IMR-90 (cell line): Measurements from ENCODE around the gene FAH. TPM values are rescaled to one million over a fixed set of nuclear protein-coding genes. Genes with fewer than 3 reads are reported as not detected.

ENCODE experiments used
- ATAC-seq: fragments of 200-7000 bp; cut with Tn5 transposase; 2 replicates; pipeline ENCODE4 v1.9.1; 2020; ENCODE audit warnings: low read depth, mild to moderate bottlenecking, moderate library complexity
- BruUV-seq: library from RNA; stranded (reverse); fragments of 400-500 nt; replicated peaks from 2 replicates; lab custom pipeline; 2021; lab: Mats Ljungman, UMichigan
- CTCF ChIA-PET: fragments of 300-600 bp; formaldehyde crosslinking; extraction: SDS; loops from one replicate; lab custom pipeline; 2021; ENCODE audit warnings: antibody characterized with exemption; lab: Yijun Ruan, JAX
- POLR2A ChIA-PET: fragments of 300-600 bp; sonication (Branson Sonifier 250); formaldehyde crosslinking; loops from one replicate; lab custom pipeline; 2022; ENCODE audit warnings: antibody characterized with exemption; ENCODE audit not compliant: unreplicated experiment; lab: Charles Lee
- DNase-seq: peaks from one replicate; pipeline ENCODE4 v3.0.0; 2013
- H2AFZ ChIP-seq: replicated peaks from 2 replicates; pipeline ENCODE3; 2013; ENCODE audit warnings: low read length, mild to moderate bottlenecking; ENCODE audit not compliant: poor library complexity
- H2AK5ac ChIP-seq: 2 replicates; pipeline ENCODE4 v1.6.1; 2013; ENCODE audit warnings: low read depth, low read length, inconsistent platforms
- H2AK9ac ChIP-seq: replicated peaks from 2 replicates; pipeline ENCODE3; 2013; ENCODE audit warnings: mild to moderate bottlenecking, low read depth, low read length, moderate library complexity; ENCODE audit not compliant: poor library complexity
- H2BK120ac ChIP-seq: 2 replicates; pipeline ENCODE4 v1.6.1; 2013; ENCODE audit warnings: low read depth, low read length, inconsistent platforms
- H2BK15ac ChIP-seq: 3 replicates; pipeline ENCODE4 v1.6.1; 2013; ENCODE audit warnings: low read depth, low read length, inconsistent platforms
- H2BK20ac ChIP-seq: 2 replicates; pipeline ENCODE4 v1.6.1; 2013; ENCODE audit warnings: low read depth, mild to moderate bottlenecking, inconsistent platforms, low read length, moderate library complexity
- H2BK5ac ChIP-seq: 2 replicates; pipeline ENCODE4 v1.6.1; 2013; ENCODE audit warnings: mild to moderate bottlenecking, low read depth, low read length, inconsistent platforms; ENCODE audit not compliant: poor library complexity, severe bottlenecking
- H3K14ac ChIP-seq: replicated peaks from 2 replicates; pipeline ENCODE4 v1.6.1; 2013; ENCODE audit warnings: low read depth, low read length, inconsistent platforms
- H3K18ac ChIP-seq: 2 replicates; pipeline ENCODE4 v1.6.1; 2013; ENCODE audit warnings: low read depth, low read length, control low read depth
- H3K23ac ChIP-seq: 2 replicates; pipeline ENCODE4 v1.6.1; 2013; ENCODE audit warnings: low read depth, low read length, inconsistent platforms
- H3K27ac ChIP-seq: 2 replicates; pipeline ENCODE4 v1.5.1; 2013; ENCODE audit warnings: mild to moderate bottlenecking, control low read depth, low read length; ENCODE audit not compliant: insufficient read depth
- H3K27me3 ChIP-seq: 2 replicates; pipeline ENCODE4 v1.6.1; 2013; ENCODE audit warnings: low read length; ENCODE audit not compliant: control insufficient read depth, insufficient read depth
- H3K36me3 ChIP-seq: 2 replicates; pipeline ENCODE4 v1.6.1; 2013; ENCODE audit warnings: low read length, mixed read lengths; ENCODE audit not compliant: control insufficient read depth, insufficient read depth
- H3K4ac ChIP-seq: 2 replicates; pipeline ENCODE4 v1.6.1; 2013; ENCODE audit warnings: low read depth, low read length, inconsistent platforms
- H3K4me1 ChIP-seq: 2 replicates; pipeline ENCODE4 v1.6.1; 2013; ENCODE audit warnings: low read length, mixed read lengths; ENCODE audit not compliant: control insufficient read depth, insufficient read depth
- H3K4me2 ChIP-seq: 2 replicates; pipeline ENCODE4 v1.6.1; 2013; ENCODE audit warnings: low read depth, mild to moderate bottlenecking, control low read depth, low read length, moderate library complexity
- H3K4me3 ChIP-seq: 2 replicates; pipeline ENCODE4 v1.5.1; 2013; ENCODE audit warnings: low read depth, mild to moderate bottlenecking, control low read depth, low read length, moderate library complexity; ENCODE audit not compliant: insufficient read depth
- H3K56ac ChIP-seq: 2 replicates; pipeline ENCODE4 v1.6.1; 2013; ENCODE audit warnings: low read length, inconsistent platforms; ENCODE audit not compliant: insufficient read depth; ENCODE audit errors: extremely low read depth
- H3K79me1 ChIP-seq, 2 experiments: 2 replicates each; pipeline ENCODE4 v1.6.1; 2013; ENCODE audit warnings: low read length in 2 of 2, inconsistent platforms in 1 of 2, low read depth in 1 of 2
- H3K9ac ChIP-seq: 2 replicates; pipeline ENCODE4 v1.6.1; 2013; ENCODE audit warnings: low read depth, low read length, control low read depth
- H3K9me1 ChIP-seq: 2 replicates; pipeline ENCODE4 v1.6.1; 2013; ENCODE audit warnings: low read length, inconsistent platforms; ENCODE audit not compliant: insufficient read depth
- H3K9me3 ChIP-seq: 2 replicates; pipeline ENCODE4 v1.6.1; 2013; ENCODE audit warnings: low read length; ENCODE audit not compliant: control insufficient read depth, insufficient read depth
- H4K20me1 ChIP-seq: 2 replicates; pipeline ENCODE4 v1.6.1; 2013; ENCODE audit warnings: low read length, inconsistent platforms; ENCODE audit not compliant: insufficient read depth
- H4K5ac ChIP-seq: 2 replicates; pipeline ENCODE4 v1.6.1; 2013; ENCODE audit warnings: mild to moderate bottlenecking, low read depth, low read length, control low read depth
- H4K8ac ChIP-seq, 2 experiments: 2 replicates each; pipeline ENCODE4 v1.6.1; 2013; ENCODE audit warnings: low read depth in 2 of 2, low read length in 2 of 2, control low read depth in 1 of 2, inconsistent platforms in 1 of 2
- H4K91ac ChIP-seq: 2 replicates; pipeline ENCODE4 v1.6.1; 2013; ENCODE audit warnings: low read depth, low read length, inconsistent platforms; ENCODE audit not compliant: insufficient read depth
- CEBPB ChIP-seq: IDR thresholded peaks from 2 replicates; pipeline ENCODE4 v1.6.1; 2012; ENCODE audit warnings: low read depth, low read length, improper control_type of control experiment
- CTCF ChIP-seq: conservative IDR thresholded peaks from 2 replicates; pipeline ENCODE4 v1.5.1; 2012; ENCODE audit warnings: mild to moderate bottlenecking, low read depth, low read length, improper control_type of control experiment
- MAZ ChIP-seq: IDR thresholded peaks from 2 replicates; pipeline ENCODE4 v1.6.1; 2012; ENCODE audit warnings: low read depth, mild to moderate bottlenecking, low read length, improper control_type of control experiment, moderate library complexity, borderline replicate concordance
- POLR2A ChIP-seq: IDR thresholded peaks from 2 replicates; pipeline ENCODE4 v1.6.1; 2012; ENCODE audit warnings: mild to moderate bottlenecking, low read depth, low read length
- RAD21 ChIP-seq: IDR thresholded peaks from 2 replicates; pipeline ENCODE4 v1.6.1; 2012; ENCODE audit warnings: low read length, improper control_type of control experiment
- SMC3 ChIP-seq: fragments of 150-350 bp; IDR thresholded peaks from 2 replicates; pipeline ENCODE4 v1.6.1; 2016; ENCODE audit warnings: low read depth, mild to moderate bottlenecking, antibody characterized with exemption, low read length, moderate library complexity
- WGBS, 2 experiments: methylation state at CpG; one replicate each; pipeline versions ENCODE4 v1.1.5 to v1.1.7; 2013; ENCODE audit warnings: missing lambda C conversion rate in 2 of 2; ENCODE audit not compliant: insufficient read length in 1 of 2; ENCODE audit errors: extremely low coverage in 2 of 2; 5-methylcytosine and 5-hydroxymethylcytosine counted together
- dilution Hi-C: fragments of 300-500 bp; cut with HindIII; formaldehyde crosslinking; loops from one replicate; pipeline ENCODE4 v1.14.3; 2018; ENCODE audit warnings: low sequenced_read_pairs; ENCODE audit not compliant: unreplicated experiment
- in situ Hi-C: fragments of 300-500 bp; cut with MboI; formaldehyde crosslinking; loops from 3 replicates; pipeline ENCODE4 v1.14.3; 2019; ENCODE audit warnings: low sequenced_read_pairs, inconsistent platforms, mixed read lengths
- intact Hi-C: fragments of 100-400 bp; cut with micrococcal nuclease; formaldehyde crosslinking; loops from 2 replicates; pipeline ENCODE4 v1.10.0; 2022
- polyA plus RNA-seq, 3 experiments: library from polyadenylated mRNA; depleted of rRNA; stranded (reverse); fragments of >200 nt; gene quantifications; 2 replicates each; pipeline ENCODE4 v1.2.3, GENCODE V29; 2012; ENCODE audit warnings: low replicate concordance in 1 of 3
- total RNA-seq: library from RNA; depleted of rRNA; stranded (reverse); fragments of >200 nt; gene quantifications from 2 replicates; pipeline ENCODE4 v1.2.3, GENCODE V29; 2012

The FAH gene
- total and polyA plus RNA-seq, 2 of the 4 experiments (the other 2 are of a cell fraction) = 43.1 to 48.6 TPM

- dilution Hi-C loops = no loop called here
- POLR2A ChIA-PET = no interaction called here
Observed at GRCh38 chr15:80173022-80173759, 20.4 kb downstream of the FAH start.

More at GRCh38 chr15:80173022-80173759, 20.4 kb downstream of the FAH start:
- no peak overlapping the region for H4K5ac ChIP-seq
- peak overlapping the region; percentile 26 for H2AFZ ChIP-seq
- no TSS peak for BruUV-seq
- DNase-seq (peak; percentile 52), ATAC-seq (peak; percentile 59)
- no peak overlapping the region for H2AK9ac ChIP-seq
- H2BK20ac ChIP-seq = no peak overlapping the region
- H3K4me3 ChIP-seq = no peak overlapping the region
- no peaks in the 10 kb centered on the region for H3K27me3 ChIP-seq
- H3K4me1 ChIP-seq = peaks cover 12% of the 10 kb centered on the region
- WGBS, 2 experiments = 88% methylated on average over 7 of the region's 10 CpGs; no CpG with 5 or more reads in 1 of the 2 experiments
- H3K23ac ChIP-seq = no peak overlapping the region
- TF ChIP-seq CTCF = peak; percentile 75
- peak; percentile 95 for TF ChIP-seq CEBPB
- no peak for TF ChIP-seq MAZ
- peak; percentile 69 for TF ChIP-seq SMC3
- TF ChIP-seq RAD21 = peak; percentile 83
- TF ChIP-seq POLR2A = no peak
- H3K79me1 ChIP-seq = peaks cover 0 to 18% of the 10 kb centered on the region in 2 experiments; a peak in 2 of 4 replicates
- peak overlapping the region; percentile 71; the same call in 1 of the 2 replicates for H2AK5ac ChIP-seq
- intact Hi-C loops (loop anchor here (1.0 to 10.0 kb wide), 6 partner anchors 101 to 792 kb away; partner anchors contain the start of gene MTHFS), in situ Hi-C loops (loop anchor here (10.0 kb wide), 1 partner anchor 268 kb away; no protein-coding TSS in a partner anchor)
- H3K18ac ChIP-seq = no peak overlapping the region
- peaks cover 14% of the 10 kb centered on the region; the same call in 1 of the 2 replicates for H3K9me1 ChIP-seq
- H4K8ac ChIP-seq = peak overlapping the region in 1 of 2 experiments; percentile 6; a peak in 1 of 4 replicates
- H3K9me3 ChIP-seq = no peaks in the 10 kb centered on the region; the same call in 1 of the 2 replicates
- H4K20me1 ChIP-seq = 0 out of 2 replicates have a peak, but pooled peaks cover 8% of the 10 kb centered on the region
- no peak overlapping the region for H4K91ac ChIP-seq
- no peak overlapping the region for H2BK15ac ChIP-seq
- CTCF ChIA-PET = interaction anchor here (1.0 to 1.4 kb wide), 3 partner anchors 11 to 269 kb away, joined by 3 to 11 read pairs (median 3); no protein-coding TSS in a partner anchor
- H3K14ac ChIP-seq = no peak overlapping the region
- H2BK120ac ChIP-seq = no peak overlapping the region
- no peak overlapping the region for H3K9ac ChIP-seq
- H3K27ac ChIP-seq = no peak overlapping the region
- H3K36me3 ChIP-seq = peaks cover 14% of the 10 kb centered on the region
- peak overlapping the region; percentile 78; the same call in 1 of the 2 replicates for H3K4ac ChIP-seq
- H2BK5ac ChIP-seq = no peak overlapping the region
- no peak overlapping the region for H3K56ac ChIP-seq
- no peak overlapping the region for H3K4me2 ChIP-seq
